M059J (cell line): ENCODE results near the gene LRCH3. TPM values are rescaled to one million over a fixed set of nuclear protein-coding genes. Genes with fewer than 3 reads are reported as not detected.
"Not testable (repeated sequence)": the region's sequence is repeated elsewhere in the genome, so short reads cannot be mapped to it uniquely, and the experiment has no call there.

Experiments
- DNase-seq: peaks from one replicate; pipeline ENCODE4 v3.0.0-alpha.2; 2012; ENCODE audit warnings: low read depth
- total RNA-seq: library from RNA; depleted of rRNA; stranded (reverse); fragments of >200 nt; shearing (Covaris generic); gene quantifications from 2 replicates; pipeline ENCODE4 v1.2.3, GENCODE V29; 2014; rRNA removed

The LRCH3 gene
- total RNA-seq, 1 experiment from 2014 or later: 24.4 TPM

- not testable (repeated sequence) for DNase-seq
Measured at GRCh38 chr3:197921429-197922275, 130.6 kb downstream of the LRCH3 start.

- no peak for DNase-seq
Measured at GRCh38 chr3:197926418-197926817, 135.4 kb downstream of the LRCH3 start.

- not testable (repeated sequence) for DNase-seq
Measured at GRCh38 chr3:197927578-197927977, 136.5 kb downstream of the LRCH3 start.

- DNase-seq: no peak
Measured at GRCh38 chr3:197936819-197937384, 145.8 kb downstream of the LRCH3 start.

Other genes starting within 250 kb of the LRCH3 start
- 12.4 and 24.7 TPM in 2 replicates for gene BDH1, start 235.3 kb upstream of the LRCH3 start, total RNA-seq
- gene RUBCN, start 54.4 kb upstream of the LRCH3 start, total RNA-seq: 38.7 and 53.1 TPM in 2 replicates
- gene FYTTD1, start 41.4 kb upstream of the LRCH3 start, total RNA-seq: 51.2 and 62.4 TPM in 2 replicates
- 851 and 1,020 TPM in 2 replicates for gene RPL35A, start 158.9 kb downstream of the LRCH3 start, total RNA-seq
- gene LMLN, start 169.0 kb downstream of the LRCH3 start, total RNA-seq: 7.1 and 7.7 TPM in 2 replicates